Endothelial cell of umbilical vein (primary cell): ENCODE data around the gene SLC25A22. TPM values are rescaled to one million over a fixed set of nuclear protein-coding genes. Genes with fewer than 3 reads are reported as not detected.

Experiments
- BruUV-seq: library from RNA; stranded (reverse); fragments of 400-500 nt; replicated peaks from 2 replicates; lab custom pipeline; 2021; lab: Mats Ljungman, UMichigan
- CTCF ChIA-PET: fragments of 300-600, 350-600 bp; sonication (Branson Sonifier 250); formaldehyde crosslinking; loops from one replicate; lab custom pipeline; 2021; ENCODE audit warnings: antibody characterized with exemption, inconsistent platforms; lab: Charles Lee
- POLR2A ChIA-PET: fragments of 300-600, 350-600 bp; sonication (Branson Sonifier 250); formaldehyde crosslinking; loops from one replicate; lab custom pipeline; 2021; ENCODE audit warnings: antibody characterized with exemption, inconsistent platforms; lab: Charles Lee
- DNase-seq: peaks from one replicate; pipeline ENCODE4 v3.0.0-alpha.2; 2011; ENCODE audit warnings: low read depth, low spot score
- FAIRE-seq: peaks from 2 replicates; lab custom pipeline; 2011; peaks lifted over from hg19 to GRCh38; lab: Jason Lieb, UNC
- H2AFZ ChIP-seq: 2 replicates; pipeline ENCODE4 v1.6.0; 2012; ENCODE audit warnings: low read depth, low read length, control low read depth, inconsistent platforms
- H3K27ac ChIP-seq: 2 replicates; pipeline ENCODE4 v1.5.1; 2011; ENCODE audit warnings: low read depth, mild to moderate bottlenecking, control low read depth, low read length, moderate library complexity; ENCODE audit not compliant: insufficient read depth
- H3K27me3 ChIP-seq, 2 experiments: 2 replicates each; pipeline versions ENCODE4 v1.6.0 to v1.6.1; 2011; ENCODE audit warnings: low read length in 2 of 2, mixed read lengths in 1 of 2; ENCODE audit not compliant: control insufficient read depth in 2 of 2, insufficient read depth in 2 of 2
- H3K36me3 ChIP-seq, 2 experiments: 2 replicates in 1 of 2; 3 replicates in 1 of 2; pipeline ENCODE4 v1.5.1; 2011; ENCODE audit warnings: low read length in 2 of 2, mild to moderate bottlenecking in 1 of 2, moderate library complexity in 1 of 2; ENCODE audit not compliant: control insufficient read depth in 2 of 2, insufficient read depth in 2 of 2; ENCODE audit errors: extremely low read depth in 1 of 2
- H3K4me1 ChIP-seq: 3 replicates; pipeline ENCODE4 v1.5.1; 2011; ENCODE audit warnings: mild to moderate bottlenecking, low read length; ENCODE audit not compliant: control insufficient read depth, insufficient read depth; ENCODE audit errors: extremely low read depth
- H3K4me2 ChIP-seq: 2 replicates; pipeline ENCODE4 v1.6.1; 2011; ENCODE audit warnings: low read length, control low read depth, mixed read lengths; ENCODE audit not compliant: insufficient read depth
- H3K4me3 ChIP-seq, 3 experiments: fragments of 200-600 bp in 1 of 3; sonication (generic), shearing (Covaris generic) in 1 of 3; replicated peaks in 1 of 3; 2 replicates each; pipeline ENCODE4 v1.5.1; 2011 to 2016; ENCODE audit warnings: control low read depth in 3 of 3, low read length in 3 of 3, mild to moderate bottlenecking in 2 of 3, inconsistent platforms in 1 of 3, low read depth in 1 of 3, moderate library complexity in 1 of 3; ENCODE audit not compliant: insufficient read depth in 1 of 3
- H3K79me2 ChIP-seq: 2 replicates; pipeline ENCODE4 v1.6.0; 2012; ENCODE audit warnings: low read length, inconsistent platforms; ENCODE audit not compliant: control insufficient read depth, insufficient read depth
- H3K9ac ChIP-seq: replicated peaks from 2 replicates; pipeline ENCODE3; 2011; ENCODE audit warnings: low read length, control low read depth; ENCODE audit not compliant: insufficient read depth; ENCODE audit errors: extremely low read depth
- H3K9me1 ChIP-seq: replicated peaks from 3 replicates; pipeline ENCODE4 v1.6.0; 2011; ENCODE audit warnings: mild to moderate bottlenecking, low read length; ENCODE audit not compliant: control insufficient read depth, insufficient read depth; ENCODE audit errors: extremely low read depth
- H3K9me3 ChIP-seq: replicated peaks from 2 replicates; pipeline ENCODE4 v1.5.1; 2012; ENCODE audit warnings: low read length, inconsistent platforms; ENCODE audit not compliant: control insufficient read depth, insufficient read depth
- H4K20me1 ChIP-seq: replicated peaks from 2 replicates; pipeline ENCODE3; 2011; ENCODE audit warnings: mild to moderate bottlenecking, low read length; ENCODE audit not compliant: control insufficient read depth, insufficient read depth; ENCODE audit errors: extremely low read depth
- CTCF ChIP-seq, 2 donors: IDR thresholded peaks; 1 replicate in 1 of 2; 2 replicates in 1 of 2; pipeline ENCODE4 v1.5.1; 2011; ENCODE audit warnings: low read length in 2 of 2, mild to moderate bottlenecking in 2 of 2, moderate library complexity in 2 of 2, control low read depth in 1 of 2, inconsistent platforms in 1 of 2, low read depth in 1 of 2; ENCODE audit not compliant: insufficient read depth in 1 of 2; ENCODE audit errors: extremely low read depth in 1 of 2
- EZH2 ChIP-seq: IDR thresholded peaks from 2 replicates; pipeline ENCODE4 v1.6.1; 2012; ENCODE audit warnings: borderline replicate concordance, low read depth, mild to moderate bottlenecking, moderate library complexity, low read length, inconsistent platforms; ENCODE audit not compliant: severe bottlenecking
- FOS ChIP-seq: IDR thresholded peaks from 2 replicates; pipeline ENCODE4 v1.6.1; 2011; ENCODE audit warnings: mild to moderate bottlenecking, low read length, moderate library complexity, borderline replicate concordance; ENCODE audit not compliant: insufficient read depth
- GATA2 ChIP-seq: IDR thresholded peaks from 2 replicates; pipeline ENCODE4 v1.7.0; 2011; ENCODE audit warnings: low read depth, mild to moderate bottlenecking, moderate library complexity, mixed read lengths, low read length; ENCODE audit not compliant: insufficient read length, insufficient read depth
- JUN ChIP-seq: IDR thresholded peaks from 2 replicates; pipeline ENCODE4 v1.6.1; 2011; ENCODE audit warnings: borderline replicate concordance, low read depth; ENCODE audit not compliant: insufficient read length, insufficient read depth
- MAX ChIP-seq: IDR thresholded peaks from 2 replicates; pipeline ENCODE4 v1.6.1; 2011; ENCODE audit not compliant: insufficient read depth, insufficient read length
- MYC ChIP-seq: IDR thresholded peaks from one replicate; pipeline ENCODE4 v1.6.1; 2011; ENCODE audit warnings: mild to moderate bottlenecking, low read depth, low read length
- POLR2A ChIP-seq: IDR thresholded peaks from 2 replicates; pipeline ENCODE4 v1.6.1; 2012; ENCODE audit warnings: low read depth, mild to moderate bottlenecking, control low read depth, low read length
- POLR2AphosphoS5 ChIP-seq: IDR thresholded peaks from 2 replicates; pipeline ENCODE4 v1.6.1; 2012; ENCODE audit warnings: low read depth, mild to moderate bottlenecking, control low read depth, low read length, moderate library complexity; ENCODE audit not compliant: insufficient read depth
- dilution Hi-C: fragments of 300-500 bp; cut with MboI; formaldehyde crosslinking; loops from one replicate; pipeline ENCODE4 v1.15.0; 2019; ENCODE audit warnings: low sequenced_read_pairs; ENCODE audit not compliant: extremely low pct_ligation_motif_present
- intact Hi-C: fragments of 100-400 bp; cut with micrococcal nuclease; formaldehyde crosslinking; loops from one replicate; pipeline ENCODE4 v1.10.0; 2022
- polyA plus RNA-seq, 4 experiments: library from polyadenylated mRNA; depleted of rRNA in 3 of 4; stranded (reverse) in 3 of 4; unstranded in 1 of 4; fragments of >200 nt; gene quantifications; 2 replicates each; pipeline versions ENCODE4 v1.2.1 to v1.2.3, GENCODE V29; 2011 to 2012; ENCODE audit warnings: missing spikeins in 1 of 4
- total RNA-seq: library from RNA; stranded (reverse); gene quantifications from 2 replicates; pipeline ENCODE4 v1.2.3, GENCODE V29; 2021

The SLC25A22 gene
- total and polyA plus RNA-seq, 2 donors (not counting 3 experiments of a cell fraction or from before 2014, with no cell fraction given), result 24.5 to 24.9 TPM

- DNase-seq (no peak), FAIRE-seq (no peak)
- TF ChIP-seq GATA2 (no peak), POLR2A (no peak), JUN (no peak), FOS (no peak), EZH2 (no peak), POLR2AphosphoS5 (no peak), MYC (no peak), CTCF (IDR thresholded peaks at IDR 0.05; ENCODE audit: extremely low read depth in 1 of 2, insufficient read depth in 1 of 2, low read depth in 1 of 2, low read length in 2 of 2) (no peak), MAX (no peak)
- intact Hi-C loops, result no loop called here
- Histone ChIP-seq H3K27ac (no peak overlapping the region), H3K4me3 (no peak overlapping the region), H2AFZ (no peak overlapping the region), H3K4me2 (no peak overlapping the region), H3K9me1 (no peaks in the 10 kb centered on the region), H3K27me3 (no peaks in the 10 kb centered on the region), H3K9ac (no peak overlapping the region), H3K79me2 (peaks cover 5% of the 10 kb centered on the region), H3K9me3 (no peaks in the 10 kb centered on the region), H3K36me3 (peaks cover 0 to 20% of the 10 kb centered on the region in 2 experiments), H3K4me1 (peaks cover 25% of the 10 kb centered on the region), H4K20me1 (no peaks in the 10 kb centered on the region)
- BruUV-seq, result no TSS peak
- ChIA-PET POLR2A (no interaction called here), CTCF (no interaction called here)
- dilution Hi-C loops, result no loop called here
These were observed 3.2 kb upstream of the SLC25A22 start for GRCh38 chr11:801097-801780.
